Cardiac muscle cell (in vitro differentiated cells and primary cell): Measurements from ENCODE around the gene NOS1. TPM values are rescaled to one million over a fixed set of nuclear protein-coding genes. Genes with fewer than 3 reads are reported as not detected.

ENCODE experiments used
- DNase-seq, 2 donors: peaks; one replicate each; pipeline versions ENCODE4 v3.0.0 to v3.0.0-alpha.2; 2010 to 2017; ENCODE audit warnings: low read depth in 1 of 2, low spot score in 1 of 2
- H3K27ac ChIP-seq: fragments of 200-600 bp; sonication (generic); 2 replicates; pipeline ENCODE4 v1.5.1; 2016
- H3K27me3 ChIP-seq: fragments of 200-600 bp; sonication (generic); 2 replicates; pipeline ENCODE4 v1.6.0; 2016; ENCODE audit warnings: control low read depth
- H3K36me3 ChIP-seq: fragments of 200-600 bp; sonication (generic); 2 replicates; pipeline ENCODE4 v1.5.1; 2016; ENCODE audit warnings: control low read depth
- H3K4me1 ChIP-seq: fragments of 200-600 bp; sonication (generic); 2 replicates; pipeline ENCODE4 v1.8.1; 2017; ENCODE audit warnings: low read depth, mild to moderate bottlenecking, mixed run types
- H3K4me3 ChIP-seq: fragments of 200-600 bp; sonication (generic); 2 replicates; pipeline ENCODE4 v1.5.1; 2016; ENCODE audit warnings: mild to moderate bottlenecking
- H3K9me3 ChIP-seq: fragments of 200-600 bp; sonication (generic); 2 replicates; pipeline ENCODE4 v1.5.1; 2017; ENCODE audit warnings: low read depth, mild to moderate bottlenecking, control low read depth
- CTCF ChIP-seq: IDR thresholded peaks from 2 replicates; pipeline ENCODE4 v1.5.1; 2012; ENCODE audit warnings: low read depth, mild to moderate bottlenecking, low read length
- polyA plus RNA-seq: library from polyadenylated mRNA; unstranded; fragments of >200 nt; fragmentation: Nextera tagmentation; extraction: Ambion mirVana; gene quantifications from 2 replicates; pipeline ENCODE4 v1.2.1, GENCODE V29; 2016
- total RNA-seq: library from RNA; depleted of rRNA; stranded (reverse); fragments of >200 nt; gene quantifications from 2 replicates; pipeline ENCODE4 v1.2.3, GENCODE V29; 2016

NOS1 gene
- total and polyA plus RNA-seq, 2 experiments from 2014 or later: not detected

- H3K36me3 ChIP-seq: peaks cover 62% of the 10 kb centered on the region
- H3K27me3 ChIP-seq: no peaks in the 10 kb centered on the region
Observed at GRCh38 chr12:117165342-117165741, 196.1 kb downstream of the NOS1 start.

GRCh38 chr12:117162633-117163032, 198.8 kb downstream of the NOS1 start:
- no peak overlapping the region for H3K27ac ChIP-seq
- H3K36me3 ChIP-seq: peaks cover 66% of the 10 kb centered on the region
- DNase-seq: no peak
- no peaks in the 10 kb centered on the region for H3K4me1 ChIP-seq
- no peaks in the 10 kb centered on the region for H3K27me3 ChIP-seq
- no peaks in the 10 kb centered on the region for H3K9me3 ChIP-seq
- TF ChIP-seq CTCF: no peak
- H3K4me3 ChIP-seq: no peak overlapping the region

More at GRCh38 chr12:117165342-117165741, 196.1 kb downstream of the NOS1 start:
- no peak overlapping the region for H3K27ac ChIP-seq
- H3K9me3 ChIP-seq: no peaks in the 10 kb centered on the region
- no peak for TF ChIP-seq CTCF
- no peak for DNase-seq
- H3K4me1 ChIP-seq: no peaks in the 10 kb centered on the region
- no peak overlapping the region for H3K4me3 ChIP-seq

GRCh38 chr12:117162167-117162539, 199.3 kb downstream of the NOS1 start:
- Histone ChIP-seq H3K36me3 (peaks cover 70% of the 10 kb centered on the region), H3K27ac (no peak overlapping the region), H3K4me3 (no peak overlapping the region), H3K27me3 (no peaks in the 10 kb centered on the region), H3K9me3 (no peaks in the 10 kb centered on the region), H3K4me1 (no peaks in the 10 kb centered on the region)
- no peak for TF ChIP-seq CTCF
- DNase-seq: no peak

GRCh38 chr12:117161460-117162166, 199.8 kb downstream of the NOS1 start:
- no peak for DNase-seq
- Histone ChIP-seq H3K9me3 (no peaks in the 10 kb centered on the region), H3K27me3 (no peaks in the 10 kb centered on the region), H3K36me3 (peaks cover 65% of the 10 kb centered on the region), H3K27ac (no peak overlapping the region), H3K4me3 (no peak overlapping the region), H3K4me1 (no peaks in the 10 kb centered on the region)
- TF ChIP-seq CTCF: no peak

- H3K36me3 ChIP-seq: peaks cover 56% of the 10 kb centered on the region
- no peak overlapping the region for H3K27ac ChIP-seq
- H3K27me3 ChIP-seq: no peaks in the 10 kb centered on the region
- H3K4me3 ChIP-seq: no peak overlapping the region
- H3K9me3 ChIP-seq: no peaks in the 10 kb centered on the region
- H3K4me1 ChIP-seq: no peaks in the 10 kb centered on the region
- TF ChIP-seq CTCF: no peak
- no peak for DNase-seq
Observed at GRCh38 chr12:117159674-117160073, 201.8 kb downstream of the NOS1 start.
